Cerebellar nuclear complex (tissue), 1 donor: Measurements from ENCODE around the gene PPP1R2.
A peak's percentile ranks its signal among the peaks of the same experiment; 100 is the strongest.
"Not testable (repeated sequence)": the region's sequence is repeated elsewhere in the genome, so short reads cannot be mapped to it uniquely, and the experiment has no call there.

Experiments
- DNase-seq, 2 experiments: peaks; one replicate each; lab custom pipeline; 2025; lab: John Stamatoyannopoulos, UW

PPP1R2 gene

DNA sequence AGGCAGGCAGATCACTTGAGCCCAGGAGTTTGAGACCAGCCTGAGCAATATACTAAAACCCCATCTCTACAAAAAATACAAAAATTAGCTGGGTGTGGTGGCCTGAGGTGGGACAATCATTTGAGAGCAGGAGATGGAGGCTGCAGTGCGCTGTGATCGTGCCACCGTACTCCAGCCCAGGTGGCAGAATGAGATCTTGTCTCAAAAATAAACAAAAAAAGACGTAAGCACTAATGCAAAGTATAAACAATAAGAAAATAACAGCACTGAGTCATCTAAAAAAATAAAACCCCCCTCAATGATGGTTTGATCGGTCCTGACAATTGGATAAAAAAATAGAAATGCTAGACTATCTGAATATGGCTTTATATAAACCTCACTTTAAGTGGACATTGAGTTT, 3.6 kb downstream of the PPP1R2 start:
- DNase-seq: no peak

GRCh38 chr3:195537995-195538394, 5.1 kb downstream of the PPP1R2 start:
- DNase-seq: no peak

GRCh38 chr3:195535293-195535692, 7.8 kb downstream of the PPP1R2 start:
- no peak for DNase-seq

DNA sequence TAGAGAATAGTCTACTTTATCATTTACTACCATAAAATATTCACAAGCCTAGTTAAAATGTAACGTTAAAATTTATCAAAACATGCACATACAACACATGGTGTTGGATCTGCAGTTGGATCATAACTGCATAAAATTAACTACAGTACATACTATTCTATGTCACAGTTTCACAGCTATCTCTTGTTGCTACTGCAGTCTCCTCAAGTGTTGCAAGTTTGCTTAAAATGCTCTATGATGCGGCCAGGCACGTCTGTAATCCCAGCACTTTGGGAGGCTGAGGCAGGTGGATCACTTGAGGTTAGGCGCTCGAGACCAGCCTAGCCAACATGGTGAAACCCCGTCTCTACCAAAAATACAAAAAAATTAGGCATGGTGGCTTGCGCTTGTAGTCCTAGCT, 10.3 kb downstream of the PPP1R2 start:
- no peak for DNase-seq

GRCh38 chr3:195532345-195532744, 10.8 kb downstream of the PPP1R2 start:
- DNase-seq: no peak

DNA sequence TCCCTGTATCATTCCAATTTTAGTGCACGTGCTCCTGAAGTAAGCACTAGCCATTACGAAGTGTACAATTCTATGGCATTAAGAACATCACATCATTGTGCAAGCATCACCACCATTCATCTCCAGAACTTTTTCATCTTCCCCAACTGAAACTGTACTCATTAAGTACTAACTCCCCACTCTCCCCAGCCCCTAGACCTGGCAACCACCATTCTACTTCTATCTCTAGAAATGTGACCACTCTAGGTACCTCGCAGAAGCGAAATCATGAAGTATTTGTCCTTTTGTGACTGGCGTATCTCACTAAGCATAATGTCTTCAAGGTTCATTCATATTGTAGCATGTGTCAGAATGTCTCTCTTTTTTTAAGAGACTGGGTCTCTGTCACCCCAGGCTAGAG, 11.4 kb downstream of the PPP1R2 start:
- DNase-seq: no peak

- DNase-seq: no peak
Observed at GRCh38 chr3:195526492-195526891, 16.6 kb downstream of the PPP1R2 start.

- DNase-seq: no peak
Observed at GRCh38 chr3:195524171-195524896, 18.8 kb downstream of the PPP1R2 start.

GRCh38 chr3:195522254-195523023, 20.7 kb downstream of the PPP1R2 start:
- peak in 1 of 2 experiments; percentile 23 for DNase-seq

- no peak for DNase-seq
Observed at GRCh38 chr3:195517030-195517429, 26.1 kb downstream of the PPP1R2 start.

DNA sequence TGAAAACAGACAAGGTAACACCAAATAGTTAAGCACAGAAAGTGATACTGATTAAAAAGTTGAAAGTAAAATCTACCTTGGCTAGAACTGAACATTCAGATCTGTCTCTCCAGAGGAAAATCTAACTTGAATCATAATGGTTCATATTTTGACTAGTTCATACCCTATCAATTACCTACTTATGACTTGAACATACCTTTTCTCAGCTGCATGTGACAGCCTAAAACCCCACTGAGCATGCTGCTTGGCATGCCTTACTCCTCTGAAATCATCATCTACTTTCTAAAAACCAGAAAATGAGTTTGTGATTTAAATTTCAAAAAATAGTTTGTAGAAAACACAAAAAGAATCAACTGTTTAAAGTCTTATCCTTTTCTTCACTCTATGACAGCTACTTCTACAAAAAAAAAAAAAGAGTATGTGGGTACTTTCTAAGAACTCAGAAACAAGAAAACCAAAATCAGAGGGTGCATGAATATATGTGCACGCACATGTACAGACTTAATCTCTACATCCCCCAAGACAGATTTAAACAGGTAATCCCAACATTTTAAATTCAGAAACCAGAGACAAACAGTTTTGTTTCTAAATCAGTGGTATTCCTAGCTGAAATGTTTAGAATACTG, 28.4 kb downstream of the PPP1R2 start:
- not testable (repeated sequence) for DNase-seq

DNA sequence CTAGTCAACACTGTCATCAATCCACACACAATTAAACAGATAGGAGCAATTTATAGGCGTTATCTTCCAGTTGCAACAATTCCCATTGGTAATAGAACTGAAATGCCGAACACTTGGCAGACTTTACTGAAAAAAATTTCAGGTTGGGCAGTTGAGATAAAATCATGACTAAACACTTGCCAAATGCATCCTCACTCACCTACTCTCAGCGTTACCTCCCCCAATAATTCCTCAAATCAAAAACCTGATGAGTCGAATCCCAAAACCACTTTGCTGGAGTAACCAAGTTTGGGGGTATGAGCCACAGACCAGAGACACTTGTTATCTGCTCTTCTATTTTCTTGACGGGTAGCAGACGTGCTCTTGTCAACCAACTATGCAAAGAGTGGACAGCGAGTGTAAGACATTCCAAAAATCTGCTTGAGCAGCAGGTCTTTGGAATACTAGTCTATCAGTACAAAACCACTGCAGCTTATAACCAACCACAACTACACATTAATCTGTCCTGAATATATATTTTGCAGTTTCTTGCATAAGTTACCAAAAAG, 30.3 kb downstream of the PPP1R2 start:
- DNase-seq: no peak

DNA sequence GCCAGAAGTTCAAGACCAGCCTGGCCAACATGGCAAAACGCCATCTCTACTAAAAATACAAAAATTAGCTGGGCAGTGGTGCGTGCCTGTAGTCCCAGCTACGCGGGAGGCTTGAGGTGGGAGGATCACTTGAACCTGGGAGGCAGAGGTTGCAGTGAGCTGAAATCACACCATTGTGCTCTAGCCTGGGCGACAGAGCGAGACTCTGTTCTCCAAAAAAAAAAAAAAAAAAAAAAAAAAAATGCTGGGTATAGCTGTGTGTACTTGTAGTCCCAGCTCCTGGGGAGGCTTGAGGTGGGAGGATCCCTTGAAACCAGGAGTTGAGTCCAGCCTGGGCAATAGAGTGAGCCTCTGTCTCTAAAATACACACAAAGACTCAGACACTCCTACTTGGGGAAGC, 32.0 kb downstream of the PPP1R2 start:
- DNase-seq: no peak

- no peak for DNase-seq
Observed at GRCh38 chr3:195508185-195508584, 34.9 kb downstream of the PPP1R2 start.

GRCh38 chr3:195475614-195476013, 67.5 kb downstream of the PPP1R2 start:
- no peak for DNase-seq

DNA sequence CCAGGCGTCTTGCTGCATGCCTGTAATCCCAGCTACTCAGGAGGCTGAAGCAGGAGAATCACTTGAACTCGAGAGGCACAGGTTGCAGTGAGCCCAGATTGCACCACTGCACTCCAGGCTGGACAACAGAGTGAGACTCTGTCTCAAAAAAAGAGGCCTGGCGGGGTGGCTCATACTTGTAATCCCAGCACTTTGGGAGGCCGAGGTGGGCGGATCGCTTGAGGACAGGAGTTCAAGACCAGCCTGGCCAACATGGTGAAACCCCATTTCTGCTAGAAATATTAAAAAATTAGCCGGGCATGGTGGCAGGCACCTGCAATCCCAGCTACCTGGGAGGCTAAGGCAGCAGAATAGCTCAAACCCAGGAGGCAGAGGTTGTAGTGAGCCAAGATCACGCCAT, 68.0 kb downstream of the PPP1R2 start:
- DNase-seq: not testable (repeated sequence)

DNA sequence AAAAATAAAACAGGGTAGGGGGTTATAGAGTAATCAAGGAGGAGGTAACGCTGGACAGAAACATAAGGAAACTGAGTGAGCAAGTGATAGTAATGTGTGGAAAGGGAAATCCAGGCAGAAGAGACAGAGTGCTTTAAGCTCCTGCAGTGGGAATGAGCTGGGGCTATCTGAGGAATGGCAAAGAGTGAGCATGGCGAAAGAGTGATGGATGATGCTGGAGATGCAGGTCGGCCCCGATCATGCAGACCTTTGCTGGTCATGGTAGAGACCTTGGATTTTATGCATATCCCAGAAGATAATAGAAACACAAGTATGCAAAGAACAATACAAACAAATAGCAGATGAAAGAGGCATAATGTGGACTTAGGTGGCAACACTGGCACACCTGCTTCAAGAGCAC, 74.3 kb downstream of the PPP1R2 start:
- DNase-seq: no peak

- no peak for DNase-seq
Observed at GRCh38 chr3:195468391-195468776, 74.7 kb downstream of the PPP1R2 start.

DNA sequence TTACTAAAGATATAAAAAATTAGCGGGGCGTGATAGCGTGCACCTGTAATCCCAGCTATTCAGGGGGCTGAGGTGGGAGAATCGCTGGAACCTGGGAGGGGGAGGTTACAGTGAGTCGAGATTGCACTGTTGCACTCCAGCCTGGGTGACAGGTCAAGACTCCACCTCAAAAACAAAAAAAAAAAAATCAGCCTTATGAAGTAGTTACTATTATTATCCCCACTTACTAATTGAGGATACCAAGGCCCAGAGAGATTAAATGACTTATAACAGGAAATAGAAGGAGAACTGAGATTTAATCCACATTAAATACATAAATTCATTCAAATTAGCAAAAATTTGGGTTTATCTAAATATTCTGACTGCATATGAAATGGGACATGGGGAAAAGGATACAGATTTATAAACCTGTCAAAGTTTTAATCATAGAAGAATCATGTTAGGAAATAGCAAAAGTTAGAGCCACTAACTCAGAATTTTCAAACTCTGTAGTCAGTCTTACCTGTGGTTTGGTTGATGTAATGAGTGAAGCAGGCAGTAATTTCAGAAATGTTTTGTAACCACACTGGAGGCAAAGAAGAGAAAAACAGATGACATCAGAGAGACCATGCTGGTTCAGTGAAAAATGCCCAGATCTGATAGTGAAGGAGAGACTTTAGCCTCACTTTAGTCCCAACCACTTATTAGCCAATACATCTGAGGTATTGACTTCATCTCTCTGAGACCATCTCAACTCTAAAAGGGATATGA, 75.3 kb downstream of the PPP1R2 start:
- no peak for DNase-seq

GRCh38 chr3:195466251-195466650, 76.9 kb downstream of the PPP1R2 start:
- no peak for DNase-seq
